GM21447 (cell line): ENCODE data around the gene ARHGAP31.

ENCODE experiments used
- ATAC-seq: cut with Tn5 transposase; IDR thresholded peaks from one replicate; pipeline ENCODE4 v1.9.1; 2021; ENCODE audit not compliant: unreplicated experiment

Gene ARHGAP31

GRCh38 chr3:119382134-119382533 lies 88.0 kb downstream of the ARHGAP31 start:
- no peak for ATAC-seq

DNA sequence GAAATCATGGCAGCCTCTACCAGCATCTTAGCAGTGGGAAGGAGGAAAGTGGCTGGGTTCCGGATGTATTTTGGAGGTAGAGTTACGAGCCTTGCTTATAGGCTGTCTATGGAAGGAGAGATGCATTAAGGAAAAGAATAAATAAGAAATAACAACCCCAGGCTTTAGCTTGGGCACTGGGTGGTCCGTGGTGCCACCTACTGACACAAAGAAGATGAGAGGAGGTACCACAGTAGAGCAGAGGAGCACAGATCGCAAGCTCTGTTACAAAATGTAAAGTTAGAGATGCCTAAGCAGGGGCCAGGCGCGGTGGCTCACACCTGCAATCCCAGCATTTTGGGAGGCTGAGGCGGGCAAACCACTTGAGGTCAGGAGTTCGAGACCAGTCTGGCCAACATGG lies 94.4 kb downstream of the ARHGAP31 start:
- no peak for ATAC-seq

GRCh38 chr3:119395923-119396358 lies 101.8 kb downstream of the ARHGAP31 start:
- peak; percentile 80 for ATAC-seq

- ATAC-seq = no peak
Measured at GRCh38 chr3:119396870-119397269, 102.7 kb downstream of the ARHGAP31 start.

- no peak for ATAC-seq
Measured at GRCh38 chr3:119400466-119400865, 106.3 kb downstream of the ARHGAP31 start.

- no peak for ATAC-seq
Measured at GRCh38 chr3:119401069-119401468, 106.9 kb downstream of the ARHGAP31 start.

DNA sequence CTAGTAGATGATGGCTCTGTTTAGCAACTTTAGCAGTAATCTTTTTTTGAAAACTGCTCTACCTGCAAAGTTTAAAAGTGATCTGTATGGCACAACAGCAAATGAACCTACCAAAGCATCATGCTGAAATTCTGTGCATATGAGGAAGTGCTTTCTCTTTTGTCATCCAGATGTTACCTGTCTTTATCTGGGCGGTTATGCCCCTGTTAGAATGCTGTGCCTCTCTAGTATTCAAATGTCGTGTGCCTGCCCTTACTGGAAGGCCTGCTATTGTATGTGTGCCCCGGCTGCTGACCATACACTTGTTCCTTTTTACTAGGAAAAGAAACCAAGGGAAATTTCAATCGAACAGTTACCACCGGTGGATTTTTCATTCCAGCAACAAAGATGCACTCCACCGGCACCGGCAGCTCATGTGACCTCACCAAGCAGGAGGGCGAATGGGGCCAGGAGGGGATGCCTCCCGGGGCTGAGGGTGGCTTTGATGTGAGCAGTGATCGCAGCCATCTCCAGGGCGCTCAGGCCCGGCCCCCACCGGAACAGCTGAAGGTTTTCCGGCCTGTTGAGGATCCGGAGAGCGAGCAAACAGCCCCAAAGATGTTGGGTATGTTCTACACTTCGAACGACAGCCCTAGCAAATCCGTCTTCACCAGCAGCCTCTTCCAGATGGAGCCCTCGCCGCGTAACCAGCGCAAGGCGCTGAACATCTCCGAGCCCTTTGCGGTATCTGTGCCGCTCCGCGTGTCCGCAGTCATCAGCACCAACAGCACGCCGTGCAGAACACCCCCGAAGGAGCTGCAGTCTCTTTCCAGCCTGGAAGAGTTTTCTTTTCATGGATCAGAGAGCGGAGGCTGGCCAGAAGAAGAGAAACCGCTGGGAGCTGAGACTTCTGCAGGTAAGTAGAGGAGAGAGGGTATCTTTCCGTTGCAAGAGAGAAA lies 107.6 kb downstream of the ARHGAP31 start:
- ATAC-seq = peak; percentile 60

- no peak for ATAC-seq
Measured at GRCh38 chr3:119402791-119403190, 108.6 kb downstream of the ARHGAP31 start.

DNA sequence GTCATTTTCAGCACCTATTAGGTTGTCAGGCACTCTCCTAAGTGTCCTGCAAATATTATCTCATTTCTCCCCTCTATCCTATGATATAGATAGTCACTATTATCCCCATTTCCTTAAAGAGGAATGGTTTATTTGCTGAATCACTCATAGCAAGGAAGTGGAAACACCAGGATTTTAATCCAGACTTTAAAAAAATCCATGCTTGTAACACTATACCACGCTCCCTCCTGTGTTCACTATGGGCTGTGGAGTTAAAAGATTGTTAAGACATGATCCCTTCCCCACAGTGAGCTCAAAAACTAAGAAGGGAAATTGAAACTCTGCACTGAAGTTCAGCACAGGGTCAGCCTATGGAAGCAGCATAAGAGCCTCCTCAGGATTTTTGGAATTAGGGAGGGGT lies 109.0 kb downstream of the ARHGAP31 start:
- ATAC-seq = no peak

DNA sequence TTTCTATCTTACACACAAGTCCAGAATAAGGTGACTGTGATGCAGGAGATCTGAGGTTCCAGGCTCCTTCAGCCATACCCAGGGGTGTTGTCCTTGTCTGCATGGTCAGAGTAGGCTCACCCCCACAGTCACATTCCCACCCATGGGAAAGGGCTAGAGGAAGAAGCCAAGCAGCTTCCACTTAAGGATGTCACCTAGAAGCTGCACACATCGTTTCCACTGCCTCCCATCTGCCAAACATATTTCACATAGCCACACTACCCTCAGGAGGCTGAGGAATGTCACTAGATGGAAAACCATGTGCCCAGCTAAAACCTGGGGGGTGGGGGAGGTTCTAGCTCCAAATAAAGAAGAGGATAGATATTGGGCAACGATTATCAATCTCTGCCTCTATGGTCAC lies 111.1 kb downstream of the ARHGAP31 start:
- no peak for ATAC-seq

DNA sequence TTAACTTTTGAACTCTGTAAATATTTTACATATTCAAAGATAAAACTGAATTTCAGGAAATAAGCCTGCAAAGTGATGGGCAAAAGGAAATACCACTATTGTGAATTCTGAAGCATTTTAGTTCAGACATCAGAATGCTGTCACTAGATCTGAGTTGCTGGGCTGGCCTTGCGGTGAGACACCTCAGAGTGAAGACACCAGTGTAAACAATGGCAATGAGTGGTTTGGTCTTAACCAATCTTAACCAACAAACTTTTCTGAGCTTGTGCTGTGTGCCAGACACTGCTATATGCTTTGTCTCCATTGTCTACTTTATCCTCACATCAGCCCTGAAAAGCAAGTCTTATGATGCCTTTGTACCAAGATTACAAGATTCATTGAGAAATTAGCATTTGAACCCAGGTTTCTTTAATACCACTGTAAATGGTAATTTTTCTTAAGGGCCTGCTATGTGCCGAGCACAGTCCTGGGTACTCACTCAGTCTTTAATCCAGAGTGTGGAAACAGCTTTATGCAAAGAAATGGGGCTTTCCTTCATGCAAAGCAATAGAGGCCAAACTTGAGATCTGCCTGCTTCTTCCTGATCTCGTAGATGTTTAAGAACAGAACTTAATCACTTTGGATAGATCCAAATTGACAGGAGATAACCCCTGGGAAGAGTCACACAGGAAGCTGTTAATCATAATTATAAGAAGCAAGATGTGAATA lies 114.2 kb downstream of the ARHGAP31 start:
- no peak for ATAC-seq

- no peak for ATAC-seq
Measured at GRCh38 chr3:119409844-119410243, 115.7 kb downstream of the ARHGAP31 start.

DNA sequence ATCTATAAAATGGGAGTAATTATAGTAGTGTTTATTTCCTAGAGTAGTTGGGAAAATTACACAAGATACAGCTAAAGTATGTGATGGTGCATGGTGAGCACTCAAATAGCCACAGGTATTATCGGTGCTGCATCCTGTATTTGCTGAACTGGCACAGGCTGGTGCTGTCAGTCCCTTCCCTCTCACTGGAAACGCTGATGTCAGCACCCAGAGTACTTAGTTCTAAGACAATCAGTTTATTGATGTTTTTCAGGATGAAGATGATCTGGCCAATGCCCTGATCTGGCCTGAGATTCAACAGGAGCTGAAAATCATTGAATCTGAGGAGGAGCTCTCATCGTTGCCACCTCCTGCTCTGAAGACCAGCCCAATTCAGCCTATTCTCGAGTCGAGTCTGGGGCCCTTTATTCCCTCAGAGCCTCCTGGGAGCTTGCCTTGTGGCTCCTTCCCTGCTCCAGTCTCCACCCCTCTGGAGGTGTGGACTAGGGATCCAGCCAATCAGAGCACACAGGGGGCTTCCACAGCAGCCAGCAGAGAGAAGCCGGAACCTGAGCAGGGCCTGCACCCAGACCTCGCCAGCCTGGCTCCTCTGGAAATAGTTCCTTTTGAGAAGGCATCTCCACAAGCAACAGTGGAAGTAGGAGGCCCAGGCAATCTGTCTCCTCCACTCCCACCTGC lies 119.6 kb downstream of the ARHGAP31 start:
- no peak for ATAC-seq

DNA sequence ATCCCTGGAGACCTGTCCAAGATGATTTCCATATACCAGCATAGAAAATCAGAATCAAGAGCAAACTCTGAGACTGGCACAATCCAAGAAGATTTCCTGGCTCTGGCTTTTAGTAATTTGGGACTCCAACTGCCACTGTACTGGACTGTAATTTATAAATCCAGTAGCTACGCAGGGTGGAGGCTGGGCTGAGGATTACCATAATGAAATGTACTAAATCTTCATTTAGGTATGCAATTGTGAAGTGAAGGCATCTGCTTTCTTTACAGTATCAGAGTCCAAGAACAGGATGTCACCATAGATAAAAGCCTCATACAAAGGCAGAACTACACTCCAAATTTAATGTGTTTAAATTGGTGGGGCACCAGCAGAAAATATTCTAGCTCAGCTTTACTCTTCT lies 122.7 kb downstream of the ARHGAP31 start:
- ATAC-seq = no peak

DNA sequence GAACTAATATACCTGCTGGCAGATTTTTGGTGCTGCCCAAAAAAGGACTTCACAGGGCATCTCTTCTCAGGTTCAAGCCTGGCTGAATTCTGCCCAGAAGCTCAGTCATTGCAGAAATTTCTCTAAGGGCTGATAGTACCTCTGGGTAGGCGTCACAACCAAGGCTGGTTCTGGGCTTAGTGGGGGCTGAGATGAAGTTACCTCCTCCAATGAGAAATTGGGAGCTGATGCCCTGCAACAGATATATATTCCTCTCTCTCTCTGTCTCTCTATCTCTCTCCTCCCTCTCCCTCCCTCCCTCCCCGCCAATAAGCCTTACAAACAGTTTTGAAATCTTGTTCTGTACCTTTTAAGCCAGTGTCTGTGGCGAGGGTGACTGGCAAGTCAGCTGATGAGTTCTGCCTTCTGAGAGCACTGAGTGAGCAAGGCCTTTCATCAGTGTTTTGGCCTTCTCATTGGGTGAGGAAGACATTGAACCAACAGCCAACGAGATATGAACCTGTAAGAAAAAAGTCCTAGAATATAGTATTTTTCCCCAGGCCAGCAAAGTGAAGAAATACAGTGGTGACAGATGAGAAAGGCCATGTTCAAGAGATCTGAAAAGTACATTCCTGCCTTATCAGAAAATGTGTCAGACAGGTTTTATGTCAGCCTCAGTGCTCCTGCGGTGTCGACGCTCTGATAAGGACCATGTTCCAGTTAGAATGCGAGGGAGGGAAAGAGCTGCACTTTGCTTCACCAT lies 123.8 kb downstream of the ARHGAP31 start:
- ATAC-seq = no peak

- ATAC-seq = no peak
Measured at GRCh38 chr3:119418641-119419040, 124.5 kb downstream of the ARHGAP31 start.

GRCh38 chr3:119420196-119420595 lies 126.0 kb downstream of the ARHGAP31 start:
- ATAC-seq = no peak

- ATAC-seq = no peak
Measured at GRCh38 chr3:119427669-119428068, 133.5 kb downstream of the ARHGAP31 start.

GRCh38 chr3:119428538-119428937 lies 134.4 kb downstream of the ARHGAP31 start:
- no peak for ATAC-seq

DNA sequence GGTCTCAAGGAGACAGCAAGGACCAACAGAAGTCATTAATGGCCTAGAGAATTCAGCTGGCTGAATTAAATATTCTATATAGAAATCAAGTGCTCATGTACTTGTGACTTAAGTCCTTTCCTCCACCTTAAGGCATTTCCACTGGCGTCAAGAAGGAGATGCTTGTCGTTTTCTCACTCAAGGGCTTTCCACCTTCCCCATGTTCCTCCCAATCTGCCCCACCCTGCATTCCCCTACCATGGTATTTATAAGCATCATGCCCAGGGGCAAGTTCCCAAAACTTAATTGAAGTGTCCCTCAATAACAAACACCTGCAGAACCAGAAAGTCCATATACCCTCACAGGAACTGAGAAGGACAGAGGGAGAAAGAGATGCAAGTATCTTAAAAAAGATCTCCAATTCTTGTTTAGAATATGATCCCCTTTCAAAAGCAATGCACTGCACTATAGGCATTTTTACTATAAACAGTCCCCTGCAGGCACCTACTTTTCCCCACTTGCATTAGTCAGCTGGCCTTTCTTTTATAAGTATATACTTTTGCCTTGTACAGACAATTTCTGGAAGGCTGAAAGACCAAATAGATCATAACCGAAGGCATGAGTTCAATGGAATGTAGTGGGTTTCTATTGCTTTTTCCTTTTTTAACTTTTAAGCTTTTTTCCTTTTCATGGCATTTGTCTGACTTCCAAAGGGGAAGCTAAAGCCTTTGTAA lies 139.6 kb downstream of the ARHGAP31 start:
- no peak for ATAC-seq
